ENCODE results near the gene CHRNG. TPM values are rescaled to one million over a fixed set of nuclear protein-coding genes. Genes with fewer than 3 reads are reported as not detected.
"Not testable (repeated sequence)": the region's sequence is repeated elsewhere in the genome, so short reads cannot be mapped to it uniquely, and the experiment has no call there.

Gene CHRNG
- total RNA-seq, 1 experiment from 2014 or later, result not detected

DNA sequence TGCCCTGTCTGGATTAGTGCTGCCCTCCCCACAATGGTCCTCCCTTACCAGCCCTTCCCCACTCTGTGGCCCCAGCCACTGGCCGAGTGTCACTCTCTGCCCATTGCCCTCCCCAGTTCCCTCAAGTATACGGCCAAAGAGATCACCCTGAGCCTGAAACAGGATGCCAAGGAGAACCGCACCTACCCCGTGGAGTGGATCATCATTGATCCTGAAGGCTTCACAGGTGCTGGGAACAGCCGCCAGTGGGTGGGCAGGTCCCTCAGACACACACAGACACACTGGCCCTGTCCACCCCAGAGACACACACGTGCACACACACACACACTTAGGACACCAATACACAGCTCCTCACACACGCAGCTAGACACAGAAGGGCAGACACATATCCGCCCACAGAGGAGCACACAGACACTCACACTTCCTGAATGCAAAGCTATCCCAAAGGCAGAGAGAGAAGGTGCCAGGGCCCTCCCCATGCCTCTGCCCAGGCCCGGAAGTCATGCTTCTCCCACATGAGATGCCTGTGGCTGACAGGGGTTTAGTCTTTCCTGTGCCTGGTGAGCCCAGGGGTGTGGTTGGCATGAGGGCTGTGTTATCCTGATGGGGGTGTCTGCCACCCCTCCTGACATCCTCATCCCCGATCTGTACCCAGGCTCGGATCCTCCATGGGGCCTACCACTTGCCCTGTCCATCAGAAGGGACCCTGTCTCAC lies 10.6 kb upstream of the CHRNG start:
- peaks cover 7% of the 10 kb centered on the region for H3K27me3 ChIP-seq (ENCODE audit: control insufficient read depth, insufficient read depth, low read length)
- no peak overlapping the region for H3K4me3 ChIP-seq (ENCODE audit: insufficient read depth, low read depth, low read length)
- no peak for DNase-seq
- H3K36me3 ChIP-seq (replicated peaks; ENCODE audit: control insufficient read depth, insufficient read depth, low read length), result no peaks in the 10 kb centered on the region

DNA sequence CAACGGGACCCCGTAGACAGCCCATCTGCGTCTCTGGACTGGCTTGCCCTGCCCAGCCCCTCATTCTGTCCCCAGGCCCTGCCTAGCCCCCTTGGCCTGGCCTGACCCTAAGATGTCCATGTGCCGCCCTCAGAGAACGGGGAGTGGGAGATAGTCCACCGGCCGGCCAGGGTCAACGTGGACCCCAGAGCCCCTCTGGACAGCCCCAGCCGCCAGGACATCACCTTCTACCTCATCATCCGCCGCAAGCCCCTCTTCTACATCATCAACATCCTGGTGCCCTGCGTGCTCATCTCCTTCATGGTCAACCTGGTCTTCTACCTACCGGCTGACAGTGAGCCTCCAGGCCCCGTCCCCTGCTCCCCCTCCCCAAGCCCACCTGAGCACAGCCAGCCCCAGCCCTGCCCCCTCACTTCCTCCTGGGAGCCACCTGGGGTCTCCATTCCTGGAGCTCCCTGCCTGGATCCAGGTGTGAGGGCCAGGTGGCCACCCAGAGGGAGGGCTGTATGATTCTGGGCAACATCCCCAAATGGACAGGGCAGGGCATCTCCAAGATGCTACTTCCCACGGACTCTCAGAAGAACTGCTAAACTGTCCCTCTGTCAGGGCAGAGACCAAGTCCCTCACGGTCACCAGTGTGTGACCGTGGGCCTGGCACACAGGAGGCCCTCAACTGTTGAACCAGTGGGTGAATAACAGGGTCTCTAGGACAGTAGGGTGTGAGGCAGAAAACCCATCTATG lies 9.5 kb upstream of the CHRNG start:
- DNase-seq, result no peak
- H3K36me3 ChIP-seq (replicated peaks; ENCODE audit: control insufficient read depth, insufficient read depth, low read length), result no peaks in the 10 kb centered on the region

DNA sequence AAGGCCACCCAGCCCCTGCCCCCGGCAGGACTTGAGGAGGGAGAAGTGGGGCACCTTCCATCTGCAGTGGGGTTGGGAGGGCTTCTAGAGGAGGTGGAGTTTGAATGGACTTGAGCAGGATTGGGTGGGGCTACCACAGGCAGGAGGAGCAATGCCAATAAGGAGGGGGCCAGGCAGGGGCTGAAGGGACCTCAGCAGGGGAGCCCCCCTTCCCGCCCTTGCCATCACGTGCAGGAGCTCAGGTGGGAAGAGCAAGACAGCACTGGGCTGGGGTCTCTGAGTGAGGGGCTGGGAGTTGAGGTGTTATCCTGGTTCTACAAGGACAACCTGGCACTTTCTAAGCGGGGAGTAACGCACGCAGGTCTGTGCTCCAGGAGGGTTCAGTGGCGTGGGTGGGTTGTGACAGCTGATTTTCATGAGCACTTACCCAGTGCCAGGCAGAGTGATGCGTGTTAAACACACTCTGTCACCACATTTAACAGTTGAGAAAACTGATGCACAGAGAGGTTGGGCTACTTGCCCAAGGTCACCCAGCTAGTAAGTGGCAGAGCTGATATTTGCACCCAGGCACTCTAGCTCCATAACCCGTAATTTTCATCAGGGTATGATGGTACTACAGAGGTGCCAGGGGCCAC lies 8.7 kb upstream of the CHRNG start:
- peak; percentile 62 for DNase-seq
- Histone ChIP-seq H3K27me3 (ENCODE audit: control insufficient read depth, insufficient read depth, low read length) (no peaks in the 10 kb centered on the region), H3K4me3 (ENCODE audit: insufficient read depth, low read depth, low read length) (no peak overlapping the region)

More for the DNA sequence above, 9.5 kb upstream of the CHRNG start:
- Histone ChIP-seq H3K4me3 (ENCODE audit: insufficient read depth, low read depth, low read length) (no peak overlapping the region), H3K27me3 (ENCODE audit: control insufficient read depth, insufficient read depth, low read length) (no peaks in the 10 kb centered on the region; the same call in 1 of the 2 replicates)

DNA sequence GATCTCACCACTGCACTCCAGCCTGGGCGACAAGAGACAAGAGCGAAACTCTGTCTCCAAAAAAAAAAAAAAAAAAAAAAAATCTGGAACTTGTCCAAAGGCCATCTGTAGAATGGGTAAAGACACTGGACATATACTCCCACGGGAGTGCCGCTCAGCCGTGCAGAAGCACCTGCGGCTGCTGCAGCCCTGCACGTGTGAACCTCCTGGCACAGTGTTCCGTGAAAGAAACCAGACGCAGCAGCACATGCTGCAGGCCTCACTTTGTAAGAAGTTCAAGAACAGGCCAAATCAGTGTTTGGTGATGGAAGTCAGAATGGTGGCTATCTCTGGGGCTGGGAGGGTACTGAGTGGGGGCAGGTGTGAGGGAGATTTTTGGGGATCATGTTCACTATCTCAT lies 7.1 kb upstream of the CHRNG start:
- DNase-seq, result no peak
- H3K27me3 ChIP-seq (ENCODE audit: control insufficient read depth, insufficient read depth, low read length), result no peaks in the 10 kb centered on the region

More for the DNA sequence above, 8.7 kb upstream of the CHRNG start:
- no peaks in the 10 kb centered on the region for H3K36me3 ChIP-seq (replicated peaks; ENCODE audit: control insufficient read depth, insufficient read depth, low read length)

DNA sequence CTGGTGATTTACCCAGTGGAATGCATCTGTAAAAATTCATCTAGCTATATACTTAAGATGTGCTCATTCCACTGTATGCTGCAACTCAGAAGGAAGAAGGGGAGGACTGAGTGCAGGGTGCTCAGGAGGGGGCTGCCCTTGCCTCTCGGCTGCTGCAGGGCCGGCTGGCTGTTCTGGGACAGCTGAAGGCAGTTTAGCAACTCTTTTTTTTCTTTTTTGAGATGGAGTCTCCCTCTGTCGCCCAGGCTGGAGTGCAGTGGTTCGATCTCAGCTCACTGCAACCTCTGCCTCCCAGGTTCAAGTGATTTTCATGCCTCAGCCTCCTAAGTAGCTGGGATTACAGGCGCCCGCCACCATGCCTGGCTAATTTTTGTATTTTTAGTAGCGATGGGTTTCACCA lies 6.7 kb upstream of the CHRNG start:
- DNase-seq, result peak; percentile 35
- H3K27me3 ChIP-seq (ENCODE audit: control insufficient read depth, insufficient read depth, low read length); H3K36me3 ChIP-seq (replicated peaks; ENCODE audit: control insufficient read depth, insufficient read depth, low read length); H3K4me3 ChIP-seq (ENCODE audit: insufficient read depth, low read depth, low read length): not testable (repeated sequence)

More for the DNA sequence above, 7.1 kb upstream of the CHRNG start:
- no peaks in the 10 kb centered on the region for H3K36me3 ChIP-seq (replicated peaks; ENCODE audit: control insufficient read depth, insufficient read depth, low read length)
- H3K4me3 ChIP-seq (ENCODE audit: insufficient read depth, low read depth, low read length), result no peak overlapping the region

DNA sequence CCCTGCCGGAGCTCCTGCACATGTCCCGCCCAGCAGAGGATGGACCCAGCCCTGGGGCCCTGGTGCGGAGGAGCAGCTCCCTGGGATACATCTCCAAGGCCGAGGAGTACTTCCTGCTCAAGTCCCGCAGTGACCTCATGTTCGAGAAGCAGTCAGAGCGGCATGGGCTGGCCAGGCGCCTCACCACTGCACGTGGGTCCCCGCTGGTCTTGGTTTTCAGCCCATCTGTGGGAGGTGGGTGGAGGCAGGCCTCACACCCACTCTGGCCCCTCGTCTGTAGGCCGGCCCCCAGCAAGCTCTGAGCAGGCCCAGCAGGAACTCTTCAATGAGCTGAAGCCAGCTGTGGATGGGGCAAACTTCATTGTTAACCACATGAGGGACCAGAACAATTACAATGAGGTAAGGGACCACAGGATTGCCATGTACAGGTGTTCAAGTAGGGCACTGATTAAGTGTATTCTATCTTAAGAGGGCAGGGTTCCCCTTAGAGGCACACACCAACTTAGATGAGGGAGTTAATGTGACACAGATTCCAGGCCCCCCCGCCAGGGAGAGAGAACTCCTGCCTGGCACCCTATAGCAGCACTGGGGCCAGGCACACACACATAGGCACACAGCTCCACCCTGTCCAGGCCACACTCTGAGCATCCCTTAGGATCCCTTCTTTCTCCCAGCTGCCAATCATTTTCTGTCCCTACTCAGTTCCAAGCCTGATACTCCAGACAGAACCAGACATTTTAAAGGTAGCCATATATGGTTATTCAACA lies 5.4 kb upstream of the CHRNG start:
- Histone ChIP-seq H3K4me3 (ENCODE audit: insufficient read depth, low read depth, low read length) (no peak overlapping the region), H3K27me3 (ENCODE audit: control insufficient read depth, insufficient read depth, low read length) (no peaks in the 10 kb centered on the region), H3K36me3 (replicated peaks; ENCODE audit: control insufficient read depth, insufficient read depth, low read length) (no peaks in the 10 kb centered on the region)
- peak; percentile 69 for DNase-seq

DNA sequence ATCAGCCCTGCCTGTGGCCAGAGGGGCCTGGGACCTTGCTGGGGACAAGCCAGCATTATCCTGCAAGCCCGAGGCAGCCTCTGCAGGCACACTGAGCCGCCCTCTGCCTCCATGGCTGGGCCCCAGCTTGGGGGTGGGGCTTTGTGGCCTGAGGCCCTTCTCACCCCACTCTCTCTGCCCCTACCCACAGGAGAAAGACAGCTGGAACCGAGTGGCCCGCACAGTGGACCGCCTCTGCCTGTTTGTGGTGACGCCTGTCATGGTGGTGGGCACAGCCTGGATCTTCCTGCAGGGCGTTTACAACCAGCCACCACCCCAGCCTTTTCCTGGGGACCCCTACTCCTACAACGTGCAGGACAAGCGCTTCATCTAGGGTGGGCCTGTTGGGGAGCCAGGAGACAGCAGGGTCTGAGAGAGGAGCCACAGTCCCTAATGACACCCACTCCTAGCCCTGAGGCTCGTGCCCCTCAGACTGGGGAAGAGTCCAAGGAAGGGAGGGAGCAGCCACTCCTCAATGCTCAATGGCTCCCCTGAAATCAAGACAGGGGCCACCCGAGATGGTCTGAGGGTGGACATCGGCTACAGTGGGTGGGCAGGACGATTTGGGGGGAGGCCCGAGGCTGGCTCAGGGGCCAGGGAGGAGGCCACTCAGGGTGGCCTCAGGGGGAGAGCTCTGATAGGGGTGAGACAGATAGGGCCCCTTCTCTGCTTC lies 4.4 kb upstream of the CHRNG start:
- H3K27me3 ChIP-seq (ENCODE audit: control insufficient read depth, insufficient read depth, low read length), result no peaks in the 10 kb centered on the region
- peak; percentile 56 for DNase-seq
- H3K4me3 ChIP-seq (ENCODE audit: insufficient read depth, low read depth, low read length), result no peak overlapping the region
- H3K36me3 ChIP-seq (replicated peaks; ENCODE audit: control insufficient read depth, insufficient read depth, low read length), result no peaks in the 10 kb centered on the region

DNA sequence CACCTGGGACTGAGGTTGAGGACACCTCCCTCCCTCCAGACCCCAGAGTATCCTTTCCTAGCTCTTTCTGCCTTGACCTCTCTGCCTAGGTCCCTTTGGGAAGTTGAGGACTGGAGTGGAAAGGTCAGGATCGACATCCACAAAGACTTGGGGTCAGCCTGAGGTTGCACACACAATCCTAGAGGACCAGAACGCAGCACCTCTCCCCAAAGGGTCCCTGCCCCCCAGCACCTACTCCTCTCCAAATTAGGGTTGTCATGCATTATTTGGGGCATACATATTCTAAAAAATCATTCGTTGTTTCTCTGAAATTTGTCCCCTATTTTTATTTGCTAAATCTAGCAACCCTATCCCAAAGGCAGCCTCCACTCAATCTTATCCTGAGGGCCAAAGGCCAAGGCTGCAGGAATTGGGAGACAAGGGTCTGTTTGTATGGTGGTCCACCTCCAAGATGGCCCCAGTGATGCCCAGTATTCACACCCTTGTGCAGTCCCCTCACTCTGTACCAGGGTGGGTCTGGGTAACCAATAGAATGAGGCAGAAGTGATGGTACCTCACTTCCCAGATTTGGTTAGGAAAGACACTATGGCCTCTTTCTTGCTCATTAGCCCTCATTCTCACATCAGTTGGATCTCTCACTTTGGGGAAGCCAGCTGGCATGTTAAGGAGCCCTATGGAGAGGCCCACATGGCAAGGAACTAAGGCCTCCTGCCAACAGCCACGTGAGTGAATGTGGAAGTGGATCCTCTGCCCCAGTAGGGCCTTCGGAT lies 3.5 kb upstream of the CHRNG start:
- Histone ChIP-seq H3K36me3 (replicated peaks; ENCODE audit: control insufficient read depth, insufficient read depth, low read length) (no peaks in the 10 kb centered on the region), H3K4me3 (ENCODE audit: insufficient read depth, low read depth, low read length) (no peak overlapping the region), H3K27me3 (ENCODE audit: control insufficient read depth, insufficient read depth, low read length) (no peaks in the 10 kb centered on the region)
- DNase-seq, result no peak

DNA sequence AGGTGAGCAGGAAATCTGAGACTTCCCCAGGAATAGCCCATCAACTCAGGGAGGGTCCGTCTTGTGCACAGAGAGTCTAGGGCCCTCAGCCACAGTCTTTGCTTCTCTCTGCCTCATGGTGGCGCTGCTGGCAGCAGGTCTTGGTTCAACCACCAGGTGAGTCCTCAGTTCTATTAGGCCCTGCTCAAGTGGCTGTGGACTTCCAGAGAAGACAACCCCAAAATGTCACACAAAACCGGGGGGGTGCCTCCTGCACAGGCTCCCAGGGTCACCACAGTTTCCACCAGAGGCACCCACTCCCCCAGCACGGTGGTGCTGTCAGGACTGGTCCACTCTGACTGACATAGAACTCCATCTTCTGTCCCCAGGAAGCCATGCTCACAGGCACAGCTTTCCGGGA lies 2.4 kb upstream of the CHRNG start:
- Histone ChIP-seq H3K27me3 (ENCODE audit: control insufficient read depth, insufficient read depth, low read length) (no peaks in the 10 kb centered on the region), H3K4me3 (ENCODE audit: insufficient read depth, low read depth, low read length) (no peak overlapping the region), H3K36me3 (replicated peaks; ENCODE audit: control insufficient read depth, insufficient read depth, low read length) (no peaks in the 10 kb centered on the region)
- peak; percentile 94 for DNase-seq

DNA sequence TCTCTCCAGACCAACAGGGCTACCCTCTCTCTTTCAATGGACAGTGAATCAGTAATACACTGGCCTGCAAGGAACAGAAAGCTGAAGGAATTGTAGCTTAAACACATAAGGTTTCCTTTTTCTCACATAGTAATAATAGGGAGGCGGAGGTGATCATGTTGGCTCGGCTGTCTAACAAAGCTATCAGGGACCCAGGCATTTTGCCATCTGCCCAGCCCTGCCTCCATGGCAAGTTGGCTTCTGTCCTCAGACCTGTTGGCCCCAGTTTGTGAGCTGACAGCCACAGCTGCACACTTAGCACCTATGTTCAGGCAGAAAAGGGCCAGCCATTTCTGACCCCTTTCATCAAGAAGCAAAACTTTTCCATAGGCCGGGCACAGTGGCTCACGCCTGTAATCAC lies 2.0 kb upstream of the CHRNG start:
- H3K27me3 ChIP-seq (ENCODE audit: control insufficient read depth, insufficient read depth, low read length), result no peaks in the 10 kb centered on the region
- no peaks in the 10 kb centered on the region for H3K36me3 ChIP-seq (replicated peaks; ENCODE audit: control insufficient read depth, insufficient read depth, low read length)
- H3K4me3 ChIP-seq (ENCODE audit: insufficient read depth, low read depth, low read length), result no peak overlapping the region
- DNase-seq, result peak; percentile 26

DNA sequence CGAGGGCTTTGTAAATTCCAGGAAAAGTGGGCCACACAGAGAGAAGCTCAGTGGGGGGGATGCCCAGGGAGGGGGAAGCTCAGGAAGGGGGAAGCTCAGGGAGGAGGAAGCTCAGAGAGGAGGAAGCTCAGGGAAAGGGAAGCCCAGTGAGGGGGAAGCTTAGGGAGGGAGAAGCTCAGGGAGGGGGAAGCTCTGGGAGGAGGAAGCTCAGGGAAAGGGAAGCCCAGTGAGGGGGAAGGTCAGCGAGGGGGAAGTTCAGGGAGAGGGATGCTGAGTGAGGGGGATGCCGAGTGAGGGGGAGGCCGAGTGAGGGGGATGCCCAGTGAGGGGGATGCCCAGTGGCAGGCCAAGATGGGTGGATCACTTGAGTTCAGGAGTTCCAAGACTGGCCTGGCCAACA lies 821 bp upstream of the CHRNG start:
- H3K4me3 ChIP-seq (ENCODE audit: insufficient read depth, low read depth, low read length), result no peak overlapping the region
- H3K27me3 ChIP-seq (ENCODE audit: control insufficient read depth, insufficient read depth, low read length), result no peaks in the 10 kb centered on the region
- peak; percentile 71 for DNase-seq
- no peaks in the 10 kb centered on the region for H3K36me3 ChIP-seq (replicated peaks; ENCODE audit: control insufficient read depth, insufficient read depth, low read length)

DNA sequence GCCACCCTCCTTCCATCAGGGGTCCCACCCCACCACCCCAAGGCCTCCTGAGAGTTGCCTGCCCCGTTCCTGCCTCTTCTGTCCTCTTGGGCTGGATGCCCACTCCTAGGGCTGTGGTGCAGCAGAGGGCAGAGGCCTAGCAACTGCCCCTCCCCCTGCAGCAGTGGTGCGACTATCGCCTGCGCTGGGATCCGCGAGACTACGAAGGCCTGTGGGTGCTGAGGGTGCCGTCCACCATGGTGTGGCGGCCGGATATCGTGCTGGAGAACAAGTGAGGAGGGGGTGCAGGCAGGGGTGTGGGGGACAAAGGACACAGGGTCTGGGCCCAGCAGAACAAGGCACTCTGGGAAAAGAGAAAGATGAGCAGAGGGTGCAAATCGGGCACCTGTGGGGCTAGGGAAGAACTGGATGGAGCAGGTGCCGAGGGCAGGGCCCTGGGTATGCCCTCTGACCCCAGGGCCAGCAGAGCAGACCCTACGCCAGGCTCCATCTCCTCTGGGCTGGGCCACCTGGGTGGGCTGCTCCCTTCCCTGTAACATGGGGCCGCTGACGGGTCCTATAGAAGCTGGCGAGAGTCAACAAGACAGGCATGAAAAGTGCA lies 1.0 kb downstream of the CHRNG start:
- Histone ChIP-seq H3K27me3 (ENCODE audit: control insufficient read depth, insufficient read depth, low read length) (no peaks in the 10 kb centered on the region), H3K4me3 (ENCODE audit: insufficient read depth, low read depth, low read length) (no peak overlapping the region), H3K36me3 (replicated peaks; ENCODE audit: control insufficient read depth, insufficient read depth, low read length) (no peaks in the 10 kb centered on the region)
- peak; percentile 60 for DNase-seq

Measured in H7 (cell line).